Endothelial cell of umbilical vein (primary cell): Measurements from ENCODE around the gene LSM11. TPM values are rescaled to one million over a fixed set of nuclear protein-coding genes. Genes with fewer than 3 reads are reported as not detected.

Experiments
- BruUV-seq: library from RNA; stranded (reverse); fragments of 400-500 nt; replicated peaks from 2 replicates; lab custom pipeline; 2021; lab: Mats Ljungman, UMichigan
- CTCF ChIA-PET: fragments of 300-600, 350-600 bp; sonication (Branson Sonifier 250); formaldehyde crosslinking; loops from one replicate; lab custom pipeline; 2021; ENCODE audit warnings: antibody characterized with exemption, inconsistent platforms; lab: Charles Lee
- POLR2A ChIA-PET: fragments of 300-600, 350-600 bp; sonication (Branson Sonifier 250); formaldehyde crosslinking; loops from one replicate; lab custom pipeline; 2021; ENCODE audit warnings: antibody characterized with exemption, inconsistent platforms; lab: Charles Lee
- DNase-seq: peaks from one replicate; pipeline ENCODE4 v3.0.0-alpha.2; 2011; ENCODE audit warnings: low read depth, low spot score
- FAIRE-seq: peaks from 2 replicates; lab custom pipeline; 2011; peaks lifted over from hg19 to GRCh38; lab: Jason Lieb, UNC
- H2AFZ ChIP-seq: 2 replicates; pipeline ENCODE4 v1.6.0; 2012; ENCODE audit warnings: low read depth, low read length, control low read depth, inconsistent platforms
- H3K27ac ChIP-seq: 2 replicates; pipeline ENCODE4 v1.5.1; 2011; ENCODE audit warnings: low read depth, mild to moderate bottlenecking, control low read depth, low read length, moderate library complexity; ENCODE audit not compliant: insufficient read depth
- H3K27me3 ChIP-seq, 2 experiments: 2 replicates each; pipeline versions ENCODE4 v1.6.0 to v1.6.1; 2011; ENCODE audit warnings: low read length in 2 of 2, mixed read lengths in 1 of 2; ENCODE audit not compliant: control insufficient read depth in 2 of 2, insufficient read depth in 2 of 2
- H3K36me3 ChIP-seq, 2 experiments: 2 replicates in 1 of 2; 3 replicates in 1 of 2; pipeline ENCODE4 v1.5.1; 2011; ENCODE audit warnings: low read length in 2 of 2, mild to moderate bottlenecking in 1 of 2, moderate library complexity in 1 of 2; ENCODE audit not compliant: control insufficient read depth in 2 of 2, insufficient read depth in 2 of 2; ENCODE audit errors: extremely low read depth in 1 of 2
- H3K4me1 ChIP-seq: 3 replicates; pipeline ENCODE4 v1.5.1; 2011; ENCODE audit warnings: mild to moderate bottlenecking, low read length; ENCODE audit not compliant: control insufficient read depth, insufficient read depth; ENCODE audit errors: extremely low read depth
- H3K4me2 ChIP-seq: 2 replicates; pipeline ENCODE4 v1.6.1; 2011; ENCODE audit warnings: low read length, control low read depth, mixed read lengths; ENCODE audit not compliant: insufficient read depth
- H3K4me3 ChIP-seq, 3 experiments: fragments of 200-600 bp in 1 of 3; sonication (generic), shearing (Covaris generic) in 1 of 3; replicated peaks in 1 of 3; 2 replicates each; pipeline ENCODE4 v1.5.1; 2011 to 2016; ENCODE audit warnings: control low read depth in 3 of 3, low read length in 3 of 3, mild to moderate bottlenecking in 2 of 3, inconsistent platforms in 1 of 3, low read depth in 1 of 3, moderate library complexity in 1 of 3; ENCODE audit not compliant: insufficient read depth in 1 of 3
- H3K79me2 ChIP-seq: 2 replicates; pipeline ENCODE4 v1.6.0; 2012; ENCODE audit warnings: low read length, inconsistent platforms; ENCODE audit not compliant: control insufficient read depth, insufficient read depth
- H3K9ac ChIP-seq: replicated peaks from 2 replicates; pipeline ENCODE3; 2011; ENCODE audit warnings: low read length, control low read depth; ENCODE audit not compliant: insufficient read depth; ENCODE audit errors: extremely low read depth
- H3K9me1 ChIP-seq: replicated peaks from 3 replicates; pipeline ENCODE4 v1.6.0; 2011; ENCODE audit warnings: mild to moderate bottlenecking, low read length; ENCODE audit not compliant: control insufficient read depth, insufficient read depth; ENCODE audit errors: extremely low read depth
- H3K9me3 ChIP-seq: replicated peaks from 2 replicates; pipeline ENCODE4 v1.5.1; 2012; ENCODE audit warnings: low read length, inconsistent platforms; ENCODE audit not compliant: control insufficient read depth, insufficient read depth
- H4K20me1 ChIP-seq: replicated peaks from 2 replicates; pipeline ENCODE3; 2011; ENCODE audit warnings: mild to moderate bottlenecking, low read length; ENCODE audit not compliant: control insufficient read depth, insufficient read depth; ENCODE audit errors: extremely low read depth
- EZH2 ChIP-seq: IDR thresholded peaks from 2 replicates; pipeline ENCODE4 v1.6.1; 2012; ENCODE audit warnings: borderline replicate concordance, low read depth, mild to moderate bottlenecking, moderate library complexity, low read length, inconsistent platforms; ENCODE audit not compliant: severe bottlenecking
- FOS ChIP-seq: IDR thresholded peaks from 2 replicates; pipeline ENCODE4 v1.6.1; 2011; ENCODE audit warnings: mild to moderate bottlenecking, low read length, moderate library complexity, borderline replicate concordance; ENCODE audit not compliant: insufficient read depth
- GATA2 ChIP-seq: IDR thresholded peaks from 2 replicates; pipeline ENCODE4 v1.7.0; 2011; ENCODE audit warnings: low read depth, mild to moderate bottlenecking, moderate library complexity, mixed read lengths, low read length; ENCODE audit not compliant: insufficient read length, insufficient read depth
- JUN ChIP-seq: IDR thresholded peaks from 2 replicates; pipeline ENCODE4 v1.6.1; 2011; ENCODE audit warnings: borderline replicate concordance, low read depth; ENCODE audit not compliant: insufficient read length, insufficient read depth
- POLR2A ChIP-seq: IDR thresholded peaks from 2 replicates; pipeline ENCODE4 v1.6.1; 2012; ENCODE audit warnings: low read depth, mild to moderate bottlenecking, control low read depth, low read length
- POLR2AphosphoS5 ChIP-seq: IDR thresholded peaks from 2 replicates; pipeline ENCODE4 v1.6.1; 2012; ENCODE audit warnings: low read depth, mild to moderate bottlenecking, control low read depth, low read length, moderate library complexity; ENCODE audit not compliant: insufficient read depth
- dilution Hi-C: fragments of 300-500 bp; cut with MboI; formaldehyde crosslinking; loops from one replicate; pipeline ENCODE4 v1.15.0; 2019; ENCODE audit warnings: low sequenced_read_pairs; ENCODE audit not compliant: extremely low pct_ligation_motif_present
- intact Hi-C: fragments of 100-400 bp; cut with micrococcal nuclease; formaldehyde crosslinking; loops from one replicate; pipeline ENCODE4 v1.10.0; 2022
- polyA plus RNA-seq, 4 experiments: library from polyadenylated mRNA; depleted of rRNA in 3 of 4; stranded (reverse) in 3 of 4; unstranded in 1 of 4; fragments of >200 nt; gene quantifications; 2 replicates each; pipeline versions ENCODE4 v1.2.1 to v1.2.3, GENCODE V29; 2011 to 2012; ENCODE audit warnings: missing spikeins in 1 of 4
- total RNA-seq: library from RNA; stranded (reverse); gene quantifications from 2 replicates; pipeline ENCODE4 v1.2.3, GENCODE V29; 2021
- TF ChIP-seq, protein P1 (sequence below), 2 donors: IDR thresholded peaks; 1 replicate in 1 of 2; 2 replicates in 1 of 2; pipeline ENCODE4 v1.5.1; 2011; ENCODE audit warnings: low read length in 2 of 2, mild to moderate bottlenecking in 2 of 2, moderate library complexity in 2 of 2, control low read depth in 1 of 2, inconsistent platforms in 1 of 2, low read depth in 1 of 2; ENCODE audit not compliant: insufficient read depth in 1 of 2; ENCODE audit errors: extremely low read depth in 1 of 2
- TF ChIP-seq, protein P2 (sequence below): IDR thresholded peaks from 2 replicates; pipeline ENCODE4 v1.6.1; 2011; ENCODE audit not compliant: insufficient read depth, insufficient read length

Gene LSM11
- total and polyA plus RNA-seq, 2 donors (not counting 3 experiments of a cell fraction or from before 2014, with no cell fraction given), result 3.5 to 7.3 TPM

DNA sequence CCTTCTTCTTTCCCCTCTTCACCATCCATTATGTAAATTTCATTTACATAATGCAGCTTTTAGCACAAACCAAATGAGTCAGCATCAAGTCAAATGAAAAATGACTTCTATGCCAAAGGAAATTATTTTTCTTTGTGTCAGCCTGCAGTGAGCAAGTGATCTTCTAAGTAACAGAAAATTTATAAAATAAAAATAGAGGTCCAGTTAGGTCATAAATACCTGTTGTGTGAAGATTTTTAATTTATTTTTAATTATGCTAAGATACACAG, 29.0 kb upstream of the LSM11 start:
- Histone ChIP-seq H4K20me1 (no peaks in the 10 kb centered on the region), H3K27ac (no peak overlapping the region), H3K79me2 (no peaks in the 10 kb centered on the region), H3K27me3 (no peaks in the 10 kb centered on the region), H3K9me3 (no peaks in the 10 kb centered on the region), H3K4me1 (no peaks in the 10 kb centered on the region), H3K4me2 (no peak overlapping the region), H3K9ac (no peak overlapping the region), H3K4me3 (no peak overlapping the region), H3K9me1 (no peaks in the 10 kb centered on the region), H3K36me3 (no peaks in the 10 kb centered on the region), H2AFZ (no peak overlapping the region)
- TF ChIP-seq FOS, result no peak
- no peak for TF ChIP-seq POLR2AphosphoS5
- TF ChIP-seq EZH2, result no peak
- no peak for TF ChIP-seq GATA2
- no peak for TF ChIP-seq POLR2A
- no peak for TF ChIP-seq JUN
- TF ChIP-seq, protein P1, sequence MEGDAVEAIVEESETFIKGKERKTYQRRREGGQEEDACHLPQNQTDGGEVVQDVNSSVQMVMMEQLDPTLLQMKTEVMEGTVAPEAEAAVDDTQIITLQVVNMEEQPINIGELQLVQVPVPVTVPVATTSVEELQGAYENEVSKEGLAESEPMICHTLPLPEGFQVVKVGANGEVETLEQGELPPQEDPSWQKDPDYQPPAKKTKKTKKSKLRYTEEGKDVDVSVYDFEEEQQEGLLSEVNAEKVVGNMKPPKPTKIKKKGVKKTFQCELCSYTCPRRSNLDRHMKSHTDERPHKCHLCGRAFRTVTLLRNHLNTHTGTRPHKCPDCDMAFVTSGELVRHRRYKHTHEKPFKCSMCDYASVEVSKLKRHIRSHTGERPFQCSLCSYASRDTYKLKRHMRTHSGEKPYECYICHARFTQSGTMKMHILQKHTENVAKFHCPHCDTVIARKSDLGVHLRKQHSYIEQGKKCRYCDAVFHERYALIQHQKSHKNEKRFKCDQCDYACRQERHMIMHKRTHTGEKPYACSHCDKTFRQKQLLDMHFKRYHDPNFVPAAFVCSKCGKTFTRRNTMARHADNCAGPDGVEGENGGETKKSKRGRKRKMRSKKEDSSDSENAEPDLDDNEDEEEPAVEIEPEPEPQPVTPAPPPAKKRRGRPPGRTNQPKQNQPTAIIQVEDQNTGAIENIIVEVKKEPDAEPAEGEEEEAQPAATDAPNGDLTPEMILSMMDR (IDR thresholded peaks at IDR 0.05; ENCODE audit: extremely low read depth in 1 of 2, insufficient read depth in 1 of 2, low read depth in 1 of 2, low read length in 2 of 2), result no peak
- TF ChIP-seq, protein P2, sequence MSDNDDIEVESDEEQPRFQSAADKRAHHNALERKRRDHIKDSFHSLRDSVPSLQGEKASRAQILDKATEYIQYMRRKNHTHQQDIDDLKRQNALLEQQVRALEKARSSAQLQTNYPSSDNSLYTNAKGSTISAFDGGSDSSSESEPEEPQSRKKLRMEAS, result no peak
- dilution Hi-C loops (no loop called here), intact Hi-C loops (no loop called here)
- no TSS peak for BruUV-seq
- DNase-seq, result no peak
- FAIRE-seq, result no peak
- CTCF ChIA-PET, result no interaction called here
- POLR2A ChIA-PET, result no interaction called here
